ENCODE data around the gene PXYLP1. TPM values are rescaled to one million over a fixed set of nuclear protein-coding genes. Genes with fewer than 3 reads are reported as not detected.

Gene PXYLP1
- total and polyA plus RNA-seq, 9 of the 15 experiments (the other 6 are each of a cell fraction or from before 2014, with no cell fraction given) = 0.80 to 2.9 (median 1.3) TPM

GRCh38 chr3:141311496-141312353 lies 80.1 kb downstream of the PXYLP1 start (continued):
- TF ChIP-seq CEBPG (CRISPR knock-in tag; IDR thresholded peaks at IDR 0.05) = peak; percentile 24; the same call in 1 of the 2 replicates
- no peak for TF ChIP-seq CEBPG (tag; conservative IDR thresholded peaks at IDR 0.05 in 1 of 2, IDR thresholded peaks at IDR 0.05 in 1 of 2)
- TF ChIP-seq HDAC3 (IDR thresholded peaks at IDR 0.05; ENCODE audit: borderline replicate concordance, partially characterized antibody) = peak; percentile 30
- TF ChIP-seq MTA1 (IDR thresholded peaks at IDR 0.05; ENCODE audit: borderline replicate concordance) = peak; percentile 86
- peak; percentile 91 for TF ChIP-seq EP400 (IDR thresholded peaks at IDR 0.05)
- TF ChIP-seq KLF1 (tag; IDR thresholded peaks at IDR 0.05) = peak; percentile 81
- TF ChIP-seq, protein P1, sequence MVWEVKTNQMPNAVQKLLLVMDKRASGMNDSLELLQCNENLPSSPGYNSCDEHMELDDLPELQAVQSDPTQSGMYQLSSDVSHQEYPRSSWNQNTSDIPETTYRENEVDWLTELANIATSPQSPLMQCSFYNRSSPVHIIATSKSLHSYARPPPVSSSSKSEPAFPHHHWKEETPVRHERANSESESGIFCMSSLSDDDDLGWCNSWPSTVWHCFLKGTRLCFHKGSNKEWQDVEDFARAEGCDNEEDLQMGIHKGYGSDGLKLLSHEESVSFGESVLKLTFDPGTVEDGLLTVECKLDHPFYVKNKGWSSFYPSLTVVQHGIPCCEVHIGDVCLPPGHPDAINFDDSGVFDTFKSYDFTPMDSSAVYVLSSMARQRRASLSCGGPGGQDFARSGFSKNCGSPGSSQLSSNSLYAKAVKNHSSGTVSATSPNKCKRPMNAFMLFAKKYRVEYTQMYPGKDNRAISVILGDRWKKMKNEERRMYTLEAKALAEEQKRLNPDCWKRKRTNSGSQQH (CRISPR knock-in tag; IDR thresholded peaks at IDR 0.05) = peak; percentile 82; the same call in 1 of the 2 replicates
- TF ChIP-seq MED1 (CRISPR knock-in tag; IDR thresholded peaks at IDR 0.05; ENCODE audit: borderline replicate concordance) = no peak
- TF ChIP-seq TCF3 (CRISPR knock-in tag; IDR thresholded peaks at IDR 0.05) = peak; percentile 43; the same call in 1 of the 2 replicates
- TF ChIP-seq SIN3B (IDR thresholded peaks at IDR 0.05; ENCODE audit: low read depth) = peak; percentile 64; the same call in 1 of the 2 replicates
- no peak for TF ChIP-seq BRD4 (IDR thresholded peaks at IDR 0.05)
- peak; percentile 21; the same call in 1 of the 2 replicates for TF ChIP-seq ELF4 (CRISPR knock-in tag; IDR thresholded peaks at IDR 0.05)
- peak in 1 of 2 experiments; percentile 87; a peak in 1 of 4 replicates for TF ChIP-seq KDM4B (IDR thresholded peaks at IDR 0.05; ENCODE audit: borderline replicate concordance in 2 of 2, low read depth in 1 of 2)
- peak; percentile 98 for TF ChIP-seq HCFC1 (IDR thresholded peaks at IDR 0.05; ENCODE audit: low read depth, low read length)
- peak; percentile 57 for TF ChIP-seq CEBPB (tag; IDR thresholded peaks at IDR 0.05)
- TF ChIP-seq TCF7 (IDR thresholded peaks at IDR 0.05; ENCODE audit: borderline replicate concordance) = peak; percentile 85
- TF ChIP-seq ESRRA (IDR thresholded peaks at IDR 0.05; ENCODE audit: borderline replicate concordance, low read depth) = peak; percentile 63; the same call in 1 of the 2 replicates
- TF ChIP-seq KDM1A (IDR thresholded peaks at IDR 0.05) = no peak
- TF ChIP-seq CTBP1 (IDR thresholded peaks at IDR 0.05; ENCODE audit: borderline replicate concordance) = peak; percentile 58; the same call in 1 of the 2 replicates
- TF ChIP-seq, protein P2, sequence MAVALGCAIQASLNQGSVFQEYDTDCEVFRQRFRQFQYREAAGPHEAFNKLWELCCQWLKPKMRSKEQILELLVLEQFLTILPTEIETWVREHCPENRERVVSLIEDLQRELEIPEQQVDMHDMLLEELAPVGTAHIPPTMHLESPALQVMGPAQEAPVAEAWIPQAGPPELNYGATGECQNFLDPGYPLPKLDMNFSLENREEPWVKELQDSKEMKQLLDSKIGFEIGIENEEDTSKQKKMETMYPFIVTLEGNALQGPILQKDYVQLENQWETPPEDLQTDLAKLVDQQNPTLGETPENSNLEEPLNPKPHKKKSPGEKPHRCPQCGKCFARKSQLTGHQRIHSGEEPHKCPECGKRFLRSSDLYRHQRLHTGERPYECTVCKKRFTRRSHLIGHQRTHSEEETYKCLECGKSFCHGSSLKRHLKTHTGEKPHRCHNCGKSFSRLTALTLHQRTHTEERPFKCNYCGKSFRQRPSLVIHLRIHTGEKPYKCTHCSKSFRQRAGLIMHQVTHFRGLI (CRISPR knock-in tag; IDR thresholded peaks at IDR 0.05) = peak; percentile 83; the same call in 1 of the 2 replicates
- TF ChIP-seq NONO (IDR thresholded peaks at IDR 0.05; ENCODE audit: low read depth in 2 of 2, low read length in 1 of 2) = no peak
- 0 out of 2 replicates have a peak, but pooled peaks have one; percentile 25 for TF ChIP-seq ZNF354B (CRISPR knock-in tag; IDR thresholded peaks at IDR 0.05)
- peak; percentile 0; the same call in 1 of the 2 replicates for TF ChIP-seq NFIC (IDR thresholded peaks at IDR 0.05)
- peak; percentile 94 for TF ChIP-seq GABPB1 (CRISPR knock-in tag; IDR thresholded peaks at IDR 0.05)

Measured in K562 (cell line).